HG03520 (cell line): ENCODE data around the gene CEACAM18.
"Not testable (repeated sequence)": the region's sequence is repeated elsewhere in the genome, so short reads cannot be mapped to it uniquely, and the experiment has no call there.

ENCODE experiments used
- ATAC-seq: cut with Tn5 transposase; IDR thresholded peaks from one replicate; pipeline ENCODE4 v1.9.1; 2021; ENCODE audit warnings: mild to moderate bottlenecking, moderate library complexity; ENCODE audit not compliant: unreplicated experiment

Gene CEACAM18

DNA sequence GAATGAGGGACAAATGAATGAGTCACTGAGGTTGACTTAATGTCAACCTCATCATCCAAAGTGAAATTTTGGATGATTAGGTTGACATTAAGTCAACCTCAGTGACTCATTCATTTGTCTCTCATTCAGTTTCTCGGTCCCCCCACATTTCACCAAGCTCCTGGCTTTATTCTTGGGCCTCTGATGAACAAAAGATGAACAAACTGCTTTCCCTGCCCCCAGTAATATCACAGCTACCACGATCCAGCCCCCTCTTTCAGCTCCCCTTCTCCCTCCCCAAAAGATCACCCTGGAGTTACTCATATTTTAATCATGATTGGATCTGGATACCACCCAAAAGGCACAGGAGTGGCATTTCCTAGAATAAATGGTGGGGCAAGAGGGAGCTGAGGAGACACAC is 10.8 kb downstream of the CEACAM18 start:
- no peak for ATAC-seq

DNA sequence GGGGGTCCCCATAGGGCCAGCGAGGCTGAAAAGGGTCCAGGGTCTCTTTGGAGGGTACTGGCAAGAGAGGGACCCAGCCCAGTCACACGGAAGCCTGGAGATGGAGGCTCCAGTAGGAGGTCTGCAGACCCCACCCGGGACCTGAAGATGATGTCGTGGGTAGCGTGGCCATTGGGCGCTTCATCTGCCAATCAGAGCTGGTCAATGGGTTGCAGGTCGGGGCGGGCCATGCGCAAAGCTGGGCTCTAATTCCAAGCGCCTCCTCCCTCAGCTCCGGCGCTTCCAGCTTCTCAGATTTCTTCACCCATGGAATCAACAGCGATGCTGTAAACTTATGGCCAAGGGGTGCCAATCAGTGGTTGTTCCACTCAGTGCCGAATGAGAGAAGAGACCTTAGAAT is 12.3 kb downstream of the CEACAM18 start:
- no peak for ATAC-seq

DNA sequence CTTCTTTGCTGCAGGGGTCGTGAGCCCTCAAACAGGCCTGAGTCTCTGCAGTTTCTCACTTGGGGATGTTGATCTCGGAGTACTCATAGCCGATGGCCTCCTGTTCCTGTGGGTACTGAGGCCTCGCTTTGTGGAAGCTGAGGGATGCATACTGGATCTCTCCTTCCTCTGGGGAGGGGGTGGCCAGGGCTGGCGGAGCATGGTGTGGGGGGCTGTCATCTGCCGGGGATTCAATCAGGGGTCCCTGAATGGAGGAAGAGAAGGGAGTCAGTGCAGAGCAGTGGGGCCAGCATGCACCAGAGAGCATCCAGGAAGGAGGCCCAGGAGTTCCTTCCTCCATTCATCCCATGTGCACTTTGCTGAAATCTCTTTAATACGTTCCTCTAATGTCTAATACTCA is 13.2 kb downstream of the CEACAM18 start:
- no peak for ATAC-seq

DNA sequence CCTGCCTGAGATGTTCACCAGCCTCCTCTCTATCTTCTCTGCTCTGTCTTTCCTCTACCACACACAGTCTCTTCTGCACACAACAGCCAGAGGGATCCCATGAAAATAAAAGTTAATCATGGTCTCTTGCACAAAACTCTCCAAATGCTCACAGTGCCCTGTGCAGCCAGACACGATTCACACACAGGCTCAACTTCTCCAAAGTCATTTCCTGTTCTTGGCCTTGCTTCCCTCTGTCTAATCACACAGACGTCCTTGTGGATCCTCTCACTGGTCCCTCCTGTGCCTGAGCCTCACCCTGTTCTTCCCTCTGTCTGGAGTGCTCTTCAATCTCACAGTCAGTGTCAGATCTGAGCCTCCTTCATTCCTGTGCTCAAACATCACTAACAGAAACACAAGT is 15.4 kb downstream of the CEACAM18 start:
- ATAC-seq = no peak

DNA sequence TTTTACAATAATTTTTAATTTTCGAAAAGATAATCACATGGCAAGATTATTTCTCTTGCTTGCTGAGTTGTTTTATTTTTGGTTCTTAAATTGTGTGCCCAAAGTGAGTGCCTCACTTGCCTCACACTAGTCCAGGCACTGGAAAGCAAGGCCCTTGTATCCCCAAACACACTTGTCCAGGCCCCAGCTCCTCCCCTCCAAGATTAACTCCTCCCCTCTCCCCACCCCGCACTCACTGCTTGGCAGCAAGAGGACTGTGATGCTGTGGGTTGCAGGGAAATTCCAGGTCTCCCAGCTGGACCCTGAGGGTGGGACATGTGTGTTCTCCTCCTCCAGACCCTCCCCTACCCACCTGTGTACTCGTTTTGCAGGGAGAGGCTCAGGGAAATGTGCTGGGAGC is 19.3 kb downstream of the CEACAM18 start:
- no peak for ATAC-seq

DNA sequence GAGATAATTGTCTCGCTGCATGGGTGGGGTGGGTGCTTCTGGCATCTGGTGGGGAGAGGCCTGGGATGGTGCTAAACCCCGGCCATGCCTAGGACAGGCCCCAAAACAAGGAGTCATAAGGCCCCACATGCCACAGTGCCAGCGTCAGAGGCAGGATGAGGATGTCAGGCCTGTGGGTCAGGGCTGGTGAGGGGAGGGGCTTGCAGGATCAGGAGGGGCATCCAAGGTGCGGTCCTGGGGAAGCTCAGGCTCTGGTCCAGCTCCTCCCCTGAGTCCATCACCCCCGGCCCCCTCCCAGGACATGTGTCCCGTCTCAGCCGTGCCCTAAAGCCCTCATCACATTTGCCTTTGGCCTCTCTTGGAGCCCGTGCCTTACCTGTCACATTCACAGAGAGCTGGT is 22.6 kb downstream of the CEACAM18 start:
- not testable (repeated sequence) for ATAC-seq

DNA sequence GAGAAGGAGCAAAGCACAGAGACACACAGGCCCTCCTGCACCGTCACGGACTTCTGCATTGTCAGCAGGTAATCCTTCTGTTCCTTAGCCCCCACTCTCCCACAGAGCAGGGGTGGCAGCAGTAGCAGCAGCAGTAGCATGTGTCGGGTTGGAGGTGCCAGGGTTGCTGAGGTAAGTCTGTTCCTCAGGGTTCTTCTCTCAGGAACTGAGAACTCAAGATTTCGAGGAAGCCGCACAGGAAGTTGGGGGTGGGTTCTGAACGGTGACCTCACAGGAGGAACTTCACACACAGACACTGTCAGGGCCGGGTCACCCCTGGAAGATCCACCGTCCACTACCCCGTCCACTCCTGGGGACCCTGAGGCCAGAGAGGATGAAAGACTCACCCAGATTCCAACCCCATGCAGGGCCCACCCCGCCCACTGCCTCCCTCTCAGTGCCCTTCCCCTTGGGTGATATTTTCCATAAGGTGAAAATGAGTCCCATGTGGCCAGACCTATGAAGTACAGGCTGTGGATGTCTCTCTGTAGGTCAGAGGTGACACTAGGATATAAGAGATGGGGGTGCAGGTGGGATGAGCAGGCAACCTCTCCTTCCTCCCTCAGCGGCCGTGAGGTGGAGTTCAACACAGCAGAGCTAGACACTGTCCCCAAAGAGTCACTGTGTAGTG is 23.4 kb downstream of the CEACAM18 start, which contains the start of gene SIGLEC12:
TSS of gene SIGLEC12 (minus strand) at position 207 of the 670 bp plus-strand sequence. CDS start at position 140, 67 bp downstream.
- ATAC-seq = no peak

DNA sequence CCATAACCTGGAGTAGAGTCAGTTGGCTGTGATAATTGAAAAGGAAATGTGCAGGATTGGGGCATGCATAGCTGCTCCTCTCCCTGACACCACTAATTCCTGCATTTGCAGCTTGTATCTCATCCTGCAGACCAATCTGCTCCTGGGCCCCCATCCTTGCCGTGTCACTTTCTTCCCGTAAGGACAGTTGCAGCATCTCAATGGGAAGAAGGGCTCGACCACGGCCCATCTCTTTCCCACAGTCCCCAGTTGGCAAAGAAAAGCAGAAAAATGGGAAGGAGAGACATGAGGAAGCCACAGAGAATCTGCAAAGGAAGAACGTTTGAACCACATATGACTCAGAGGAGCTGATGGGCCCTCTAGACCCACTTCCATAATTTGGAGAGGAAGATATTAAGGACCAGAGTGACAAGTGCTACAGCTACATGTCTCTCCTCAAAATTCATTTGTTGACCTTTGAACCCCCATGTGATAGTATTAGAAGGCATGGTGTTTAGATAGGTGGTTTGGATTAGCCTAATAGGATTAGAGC is 25.0 kb downstream of the CEACAM18 start:
- no peak for ATAC-seq

DNA sequence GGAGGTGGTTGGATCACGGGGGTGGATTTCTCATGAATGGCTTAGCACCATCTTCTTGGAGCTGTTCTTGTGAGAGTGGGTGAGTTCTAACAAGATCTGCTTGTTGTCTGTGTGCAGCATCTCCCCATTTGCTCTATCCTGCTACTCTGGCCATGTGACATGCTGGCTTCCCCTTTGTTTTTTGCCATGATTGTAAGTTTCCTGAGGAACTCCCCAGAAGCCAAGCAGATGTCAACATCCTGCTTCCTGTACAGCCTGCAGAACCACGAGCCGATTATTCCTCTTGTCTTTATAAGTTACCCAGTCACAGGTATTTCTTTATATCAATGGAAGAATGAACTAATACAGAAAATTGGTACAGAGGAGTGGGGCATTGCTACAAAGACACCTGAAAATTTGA is 25.6 kb downstream of the CEACAM18 start:
- no peak for ATAC-seq

DNA sequence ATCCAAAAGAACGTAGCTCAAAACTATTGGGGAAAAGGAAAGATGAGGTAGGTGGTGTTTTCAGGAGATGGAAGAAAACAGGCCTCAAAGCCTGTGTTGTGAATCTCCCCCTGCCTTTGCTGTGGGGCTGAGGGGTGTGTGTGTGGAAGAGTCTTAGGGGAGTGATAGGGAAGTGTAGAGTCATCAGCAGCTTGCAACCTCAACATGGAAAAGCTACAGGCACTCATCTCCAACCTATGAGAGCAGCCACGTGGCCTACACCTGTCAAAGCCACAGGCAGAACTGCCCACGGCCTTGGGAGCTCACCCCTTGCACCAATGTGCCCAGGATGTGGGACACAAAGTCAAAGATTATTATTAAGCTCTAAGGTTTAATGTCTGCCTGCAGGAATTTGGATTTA is 27.6 kb downstream of the CEACAM18 start:
- no peak for ATAC-seq

DNA sequence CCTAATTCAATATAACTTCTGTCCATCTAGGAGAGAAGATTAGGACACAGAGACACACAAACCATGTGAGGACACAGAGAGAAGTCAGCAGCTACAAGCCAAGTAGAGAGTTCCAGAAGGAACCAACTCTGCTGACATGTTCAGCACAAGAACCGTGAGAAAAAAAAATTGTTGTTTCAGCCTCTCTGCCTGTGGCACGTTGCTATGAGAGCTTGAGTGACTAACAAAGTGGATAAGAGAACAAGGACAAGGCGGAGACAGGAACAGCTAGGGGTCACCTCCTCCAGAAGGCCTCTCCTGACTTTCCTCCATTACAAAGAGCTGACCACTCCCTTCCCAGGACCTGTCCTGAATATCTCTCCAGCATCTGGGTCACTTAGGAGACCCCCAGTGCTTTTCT is 28.9 kb downstream of the CEACAM18 start:
- ATAC-seq = no peak

DNA sequence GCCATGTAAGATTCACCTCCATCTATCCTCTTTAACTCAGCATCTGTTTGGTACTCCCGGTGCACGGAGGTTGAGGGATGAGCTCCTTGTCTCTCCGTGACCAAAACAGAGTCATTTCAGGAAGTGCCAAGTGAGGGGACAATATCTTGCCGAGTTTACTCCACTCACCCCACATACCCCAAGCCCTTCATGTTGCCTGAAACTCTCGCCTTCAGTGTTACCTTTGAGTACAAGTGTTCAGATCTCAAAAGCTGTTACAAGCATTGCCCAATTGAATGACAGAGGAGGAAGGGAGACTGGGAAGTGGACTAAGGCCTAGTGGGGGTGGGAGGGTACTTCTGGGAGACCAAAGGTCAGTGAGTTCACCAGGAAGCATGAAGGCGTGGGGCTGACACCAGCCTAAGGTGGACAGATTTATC is 29.3 kb downstream of the CEACAM18 start:
- ATAC-seq = no peak

DNA sequence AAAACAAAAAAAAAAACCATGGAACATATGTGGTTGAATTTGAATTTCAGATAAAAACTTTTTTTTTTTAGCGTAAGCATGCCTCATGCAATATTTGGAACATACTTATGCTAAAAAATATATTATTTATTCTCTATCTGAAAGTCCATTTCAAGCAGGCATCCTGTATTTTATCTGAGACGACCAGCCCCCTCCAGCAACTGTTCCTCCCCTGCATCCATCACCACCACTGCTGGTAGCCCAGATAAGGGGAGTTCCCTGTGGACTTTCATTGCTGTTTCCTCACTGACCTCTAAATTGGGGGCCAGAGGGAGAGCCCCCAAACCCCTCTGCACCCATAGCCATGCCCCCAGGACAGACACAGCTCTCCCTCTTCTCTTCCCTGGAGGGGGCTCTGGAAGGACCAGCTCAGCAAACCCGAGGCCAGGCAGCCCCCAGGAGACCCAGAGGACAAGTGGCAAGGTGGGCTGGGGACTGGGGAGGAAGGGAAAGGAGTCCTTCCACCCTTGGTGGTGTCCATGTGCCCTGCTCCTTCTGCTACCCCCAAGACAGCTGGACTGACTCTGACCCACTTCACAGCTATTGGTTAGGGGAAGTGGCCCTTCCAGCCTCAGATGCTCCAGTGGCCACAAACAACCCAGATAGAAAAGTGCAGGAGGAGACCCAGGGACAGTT is 29.9 kb downstream of the CEACAM18 start:
- no peak for ATAC-seq

DNA sequence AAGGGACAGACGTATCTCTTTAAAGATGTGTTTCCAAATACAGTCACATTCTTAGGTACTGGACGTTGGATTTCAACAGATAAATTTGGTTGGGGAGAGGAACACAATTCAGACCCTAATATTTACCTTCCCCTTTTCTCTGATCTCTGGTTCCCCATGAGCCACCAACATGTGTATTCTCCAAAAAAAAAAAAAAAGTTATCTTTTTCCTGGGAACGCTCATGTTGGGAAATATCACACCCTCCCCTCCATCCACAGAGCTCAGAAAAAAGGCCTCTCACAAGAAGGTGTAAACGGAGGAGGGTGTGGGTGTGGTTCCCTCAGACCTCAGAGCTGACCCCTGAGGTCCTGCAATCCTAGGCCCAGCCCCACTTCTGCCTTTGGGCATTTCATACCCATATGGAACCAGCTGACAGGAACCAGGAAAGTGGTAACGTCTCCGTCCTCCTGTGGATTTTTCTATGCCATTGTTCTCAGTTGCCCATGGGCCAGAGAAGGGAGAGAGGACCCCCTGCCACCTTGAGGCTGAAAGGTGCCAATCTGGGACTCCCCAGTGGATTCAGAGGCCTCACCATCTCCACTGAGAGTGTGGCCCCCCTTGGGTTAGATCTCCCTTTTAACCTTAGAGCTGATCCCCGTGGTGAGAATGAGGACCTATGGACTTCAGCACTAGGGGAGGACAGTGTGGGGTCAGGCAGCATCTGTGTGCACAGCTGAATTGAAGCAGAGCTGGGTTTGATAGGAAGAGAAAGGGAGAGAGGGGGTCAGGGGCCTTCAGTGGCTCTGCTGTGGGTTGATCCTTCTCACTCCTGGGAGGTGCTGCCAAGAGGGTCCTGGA is 31.7 kb downstream of the CEACAM18 start:
- no peak for ATAC-seq

DNA sequence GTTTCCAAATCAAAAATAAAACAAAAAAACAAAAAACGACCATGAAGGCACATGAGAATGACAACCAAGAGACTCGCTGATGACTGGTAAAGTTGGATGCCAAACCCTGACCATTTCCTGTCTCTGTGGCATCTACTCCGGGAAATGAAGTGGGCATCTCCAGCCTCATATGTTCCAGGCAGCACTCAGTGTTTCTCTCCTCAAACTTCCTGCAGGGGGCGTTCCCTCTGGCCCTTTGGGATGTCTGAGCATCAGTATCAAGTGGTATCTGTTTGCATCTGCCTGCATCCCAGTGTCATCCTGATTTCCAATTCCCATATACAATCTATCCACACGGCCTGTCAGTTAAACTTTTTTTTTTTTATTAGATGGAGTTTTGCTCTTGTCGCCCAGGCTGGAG is 33.0 kb downstream of the CEACAM18 start:
- ATAC-seq = no peak

DNA sequence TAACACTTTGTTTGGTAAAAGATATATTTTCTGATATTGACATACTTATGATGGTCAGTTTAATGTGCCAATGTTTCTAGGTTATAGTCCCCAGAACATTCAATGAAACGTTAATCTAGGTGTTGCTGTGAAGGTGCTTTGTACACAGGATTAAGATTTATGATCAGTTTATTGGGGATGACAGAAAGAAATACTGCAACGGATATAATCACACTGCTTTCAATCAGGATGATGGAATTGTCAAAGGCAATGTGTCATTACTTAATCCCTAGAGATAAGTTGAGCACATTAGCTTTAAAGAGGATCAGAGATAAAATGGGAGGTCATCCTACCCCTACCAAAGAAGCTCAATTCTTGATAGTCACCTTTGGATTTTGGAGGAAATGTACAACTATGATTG is 35.6 kb downstream of the CEACAM18 start:
- ATAC-seq = no peak

DNA sequence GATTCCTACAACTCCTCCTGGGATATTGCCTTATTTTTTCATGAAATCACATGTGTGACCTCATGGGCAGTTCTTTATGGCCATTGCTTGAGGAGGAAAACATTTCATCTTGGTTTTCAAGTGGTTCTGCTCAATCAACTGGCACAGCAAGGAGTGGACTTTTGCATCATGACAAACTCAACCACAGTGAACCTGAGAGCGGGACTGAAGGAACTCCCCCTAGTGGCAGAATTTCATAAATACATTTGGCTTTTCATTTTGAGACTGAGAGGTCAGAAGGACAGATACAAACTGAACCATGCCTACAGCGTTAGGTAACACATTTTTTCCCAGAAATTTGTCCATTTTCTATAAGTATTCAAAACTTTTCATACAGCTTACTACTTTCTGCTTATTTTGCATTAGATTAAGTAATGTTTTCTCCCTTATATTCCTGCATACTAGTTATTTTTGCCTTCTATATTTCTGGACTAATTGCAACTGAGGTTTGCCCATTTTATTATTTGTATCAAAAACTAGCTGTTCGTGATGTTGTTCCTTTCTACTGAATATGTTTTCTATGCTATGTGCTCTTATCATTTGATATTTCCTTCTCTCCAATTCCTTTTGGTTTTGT is 36.6 kb downstream of the CEACAM18 start:
- no peak for ATAC-seq

DNA sequence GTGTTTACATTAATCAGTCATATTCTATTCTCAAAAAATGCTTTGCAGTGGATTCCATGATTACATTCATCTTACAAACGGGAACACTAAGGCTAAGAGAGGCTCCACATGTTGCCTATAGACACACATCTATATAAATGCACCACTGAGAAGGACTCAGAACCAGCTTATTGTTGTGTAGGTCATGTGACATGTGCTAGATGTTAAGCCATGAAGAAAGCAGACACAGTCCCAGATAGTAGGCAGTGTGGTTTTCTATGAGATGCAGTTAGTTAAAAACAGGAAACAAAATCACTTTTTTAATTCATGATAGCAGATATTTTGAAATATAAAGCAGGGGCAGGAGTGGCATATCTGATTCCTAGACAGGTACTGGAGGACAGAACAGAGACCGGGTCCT is 42.4 kb downstream of the CEACAM18 start:
- ATAC-seq = no peak

DNA sequence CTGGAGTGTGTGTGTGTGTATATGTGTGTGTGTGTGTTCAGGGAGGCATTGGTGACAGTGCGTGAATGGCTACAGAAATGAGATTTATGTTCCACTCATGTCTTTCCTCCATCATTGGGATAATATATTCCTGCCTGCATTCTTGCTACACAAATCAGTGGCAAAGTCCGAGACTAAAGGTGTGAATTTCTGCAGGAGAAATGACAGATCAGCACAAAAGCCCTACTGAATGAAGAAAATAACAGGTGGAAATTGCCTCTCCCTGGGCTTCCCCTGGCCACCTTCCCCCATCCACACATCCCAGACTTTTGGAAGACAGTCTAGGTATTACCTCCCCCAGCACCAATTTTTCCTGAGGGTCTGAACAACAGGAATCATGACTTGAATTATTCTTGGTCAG is 43.0 kb downstream of the CEACAM18 start:
- no peak for ATAC-seq

DNA sequence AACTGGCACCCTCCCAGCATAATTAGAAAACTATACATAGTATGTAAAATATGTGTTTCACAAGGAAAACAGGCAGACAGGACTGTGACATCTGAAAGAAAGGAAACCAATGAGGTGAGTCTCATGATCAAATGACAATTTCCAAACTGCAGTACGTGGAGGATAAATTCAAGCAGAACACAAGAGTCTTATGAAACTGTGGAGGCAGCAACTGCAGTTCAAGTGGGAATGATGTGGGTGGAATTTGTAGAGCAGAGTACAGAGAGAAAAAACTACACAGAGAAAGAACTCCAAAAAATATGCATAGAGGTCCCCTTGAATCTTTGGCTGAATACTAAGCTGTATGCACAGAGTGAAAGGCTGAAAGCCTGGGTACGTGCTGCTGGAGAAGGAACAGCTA is 43.4 kb downstream of the CEACAM18 start:
- no peak for ATAC-seq

DNA sequence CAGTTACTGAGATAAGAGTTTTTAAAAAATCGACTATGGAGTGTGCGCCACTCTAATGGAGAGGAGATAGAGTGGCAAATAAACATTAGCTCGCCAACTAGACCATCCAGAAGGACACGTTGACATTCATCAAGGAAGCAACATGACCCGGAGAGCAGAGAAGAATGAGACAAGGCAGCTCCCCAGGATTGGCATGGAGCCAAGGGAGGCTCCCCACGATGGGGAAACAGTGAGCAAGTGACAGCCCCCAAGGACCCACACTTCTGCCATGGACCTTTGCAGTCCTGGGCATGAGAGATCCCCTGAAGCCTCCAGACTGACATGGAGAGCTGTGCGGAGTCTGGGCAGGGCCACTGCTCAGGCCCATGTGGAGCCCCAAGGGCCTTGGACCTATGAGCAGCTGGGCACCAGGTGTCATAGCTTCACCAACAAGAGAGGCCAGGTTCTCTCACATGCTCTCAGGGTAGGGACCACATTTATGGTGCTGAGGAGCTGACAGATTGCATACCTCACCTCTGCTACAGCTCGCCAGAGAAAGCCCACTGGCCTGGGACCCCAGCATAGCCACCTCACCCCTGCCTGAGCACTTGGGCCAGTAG is 46.4 kb downstream of the CEACAM18 start:
- no peak for ATAC-seq
